Neural progenitor cell (in vitro differentiated cells): Measurements from ENCODE around the gene H1-8. TPM values are rescaled to one million over a fixed set of nuclear protein-coding genes. Genes with fewer than 3 reads are reported as not detected.

Experiments
- DNase-seq: peaks from one replicate; pipeline ENCODE4 v3.0.0-alpha.2; 2016; ENCODE audit warnings: low spot score
- H2AFZ ChIP-seq: fragments of 200-600 bp; sonication (generic); replicated peaks from 2 replicates; pipeline ENCODE4 v1.6.1; 2016; ENCODE audit warnings: antibody characterized with exemption
- H3F3A ChIP-seq: fragments of 200-600 bp; sonication (generic); 2 replicates; pipeline ENCODE4 v1.6.1; 2016; ENCODE audit warnings: antibody characterized with exemption, low read depth
- H3K27ac ChIP-seq: fragments of 200-600 bp; sonication (generic); 2 replicates; pipeline ENCODE4 v1.5.1; 2016; ENCODE audit warnings: mild to moderate bottlenecking
- H3K27me3 ChIP-seq: fragments of 200-600 bp; sonication (generic); 2 replicates; pipeline ENCODE4 v1.6.1; 2016; ENCODE audit warnings: mild to moderate bottlenecking, moderate library complexity
- H3K36me3 ChIP-seq: fragments of 200-600 bp; sonication (generic); 2 replicates; pipeline ENCODE4 v1.5.1; 2016
- H3K4me1 ChIP-seq: fragments of 200-600 bp; sonication (generic); 2 replicates; pipeline ENCODE4 v1.6.1; 2016; ENCODE audit warnings: mixed run types
- H3K4me2 ChIP-seq: fragments of 200-600 bp; sonication (generic); 2 replicates; pipeline ENCODE4 v1.6.1; 2016
- H3K4me3 ChIP-seq: fragments of 200-600 bp; sonication (generic); 2 replicates; pipeline ENCODE4 v1.5.1; 2016
- H3K79me2 ChIP-seq: fragments of 200-600 bp; sonication (generic); 2 replicates; pipeline ENCODE4 v1.6.1; 2016; ENCODE audit warnings: low read depth
- H3K9ac ChIP-seq: fragments of 200-600 bp; sonication (generic); 2 replicates; pipeline ENCODE4 v1.6.1; 2016
- H3K9me3 ChIP-seq: fragments of 200-600 bp; sonication (generic); 2 replicates; pipeline ENCODE4 v1.5.1; 2016; ENCODE audit warnings: low read depth
- H4K20me1 ChIP-seq: fragments of 200-600 bp; sonication (generic); 2 replicates; pipeline ENCODE4 v1.6.1; 2016; ENCODE audit warnings: low read depth
- H3K27ac Mint-ChIP-seq: 3 replicates; pipeline ENCODE4 v1.8.0; 2021; ENCODE audit warnings: mixed read lengths
- H3K27me3 Mint-ChIP-seq: 2 replicates; pipeline ENCODE4 v1.8.0; 2022; ENCODE audit warnings: low read depth, mild to moderate bottlenecking, inconsistent platforms, moderate library complexity, mixed read lengths; ENCODE audit not compliant: insufficient read depth
- H3K36me3 Mint-ChIP-seq: 3 replicates; pipeline ENCODE4 v1.8.0; 2021; ENCODE audit warnings: mixed read lengths
- H3K4me1 Mint-ChIP-seq: 3 replicates; pipeline ENCODE4 v1.8.0; 2021; ENCODE audit warnings: mixed read lengths
- H3K4me3 Mint-ChIP-seq: 3 replicates; pipeline ENCODE4 v1.8.0; 2021; ENCODE audit warnings: mild to moderate bottlenecking, moderate library complexity, mixed read lengths
- H3K9me3 Mint-ChIP-seq: 3 replicates; pipeline ENCODE4 v1.8.0; 2020; ENCODE audit warnings: mixed read lengths
- CTCF ChIP-seq: fragments of 200-600 bp; sonication (generic); IDR thresholded peaks from 2 replicates; pipeline ENCODE4 v1.5.1; 2017; ENCODE audit warnings: antibody characterized with exemption, mild to moderate bottlenecking
- EZH2 ChIP-seq: fragments of 200-600 bp; sonication (generic); IDR thresholded peaks from 2 replicates; pipeline ENCODE4 v1.6.1; 2017; ENCODE audit warnings: antibody characterized with exemption, mild to moderate bottlenecking, moderate library complexity
- EZH2phosphoT487 ChIP-seq: fragments of 200-600 bp; sonication (generic); IDR thresholded peaks from 2 replicates; pipeline ENCODE4 v1.6.1; 2017; ENCODE audit warnings: antibody characterized with exemption
- total RNA-seq: library from RNA; depleted of rRNA; stranded (reverse); fragments of >200 nt; gene quantifications from 2 replicates; pipeline ENCODE4 v1.2.3, GENCODE V29; 2015; ENCODE audit warnings: low replicate concordance

The H1-8 gene
- total RNA-seq, 1 donor from 2014 or later, result not detected

GRCh38 chr3:129592381-129593131, 49.6 kb downstream of the H1-8 start:
- Histone ChIP-seq H3K27ac (no peak overlapping the region), H3K79me2 (no peaks in the 10 kb centered on the region)

DNA sequence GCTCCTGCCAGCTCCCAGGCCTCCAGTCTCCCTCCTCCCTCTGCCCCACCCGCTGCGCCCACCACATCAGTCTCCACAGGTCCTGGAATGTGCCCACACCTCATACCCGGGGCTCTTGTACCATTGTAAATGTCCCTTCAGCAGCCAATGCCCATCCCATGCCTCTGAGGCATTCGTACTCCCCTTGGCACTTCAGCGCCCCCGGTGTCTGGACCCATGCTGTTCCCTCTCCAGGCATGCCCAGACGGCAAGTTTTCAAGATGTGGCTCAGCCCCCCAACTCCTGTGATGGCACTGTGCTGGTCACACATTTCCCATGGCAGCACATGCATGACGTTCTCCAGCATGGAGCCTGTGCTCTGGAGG, 50.2 kb downstream of the H1-8 start:
- Mint-ChIP-seq H3K36me3 (no peaks in the 10 kb centered on the region), H3K27me3 (peaks cover 13% of the 10 kb centered on the region), H3K27ac (peak overlapping the region; percentile 86), H3K4me1 (peaks cover 74% of the 10 kb centered on the region), H3K9me3 (no peaks in the 10 kb centered on the region), H3K4me3 (peak overlapping the region; percentile 69)
- H3K9me3 ChIP-seq, result no peaks in the 10 kb centered on the region
- DNase-seq, result no peak
- H3K79me2 ChIP-seq, result no peaks in the 10 kb centered on the region
- H3K4me3 ChIP-seq, result no peak overlapping the region
- H3K27me3 ChIP-seq, result no peaks in the 10 kb centered on the region
- no peaks in the 10 kb centered on the region for H3K36me3 ChIP-seq
- peak overlapping the region; percentile 10 for H2AFZ ChIP-seq
- H3K9ac ChIP-seq, result no peak overlapping the region
- H3K4me2 ChIP-seq, result peak overlapping the region; percentile 71
- peaks cover 51% of the 10 kb centered on the region for H3K4me1 ChIP-seq
- TF ChIP-seq EZH2phosphoT487 (no peak), EZH2 (no peak), CTCF (no peak)
- H3F3A ChIP-seq, result peaks cover 52% of the 10 kb centered on the region
- no peak overlapping the region for H3K27ac ChIP-seq
- peaks cover 6% of the 10 kb centered on the region for H4K20me1 ChIP-seq

More at GRCh38 chr3:129592381-129593131, 49.6 kb downstream of the H1-8 start:
- H3F3A ChIP-seq, result peaks cover 45% of the 10 kb centered on the region
- peaks cover 44% of the 10 kb centered on the region for H3K4me1 ChIP-seq
- H3K27ac Mint-ChIP-seq, result peak overlapping the region; percentile 86
- no peak overlapping the region for H3K9ac ChIP-seq
- TF ChIP-seq CTCF, result no peak
- no peak for TF ChIP-seq EZH2phosphoT487
- no peak for TF ChIP-seq EZH2
- peak overlapping the region; percentile 10 for H2AFZ ChIP-seq
- no peaks in the 10 kb centered on the region for H3K27me3 ChIP-seq
- peaks cover 13% of the 10 kb centered on the region for H3K27me3 Mint-ChIP-seq
- H4K20me1 ChIP-seq, result peaks cover 5% of the 10 kb centered on the region
- no peaks in the 10 kb centered on the region for H3K9me3 Mint-ChIP-seq
- peak overlapping the region; percentile 69 for H3K4me3 Mint-ChIP-seq
- H3K36me3 Mint-ChIP-seq, result no peaks in the 10 kb centered on the region
- H3K9me3 ChIP-seq, result no peaks in the 10 kb centered on the region
- H3K4me3 ChIP-seq, result peak overlapping the region; percentile 32
- H3K4me2 ChIP-seq, result peak overlapping the region; percentile 71
- peak; percentile 62 for DNase-seq
- peaks cover 72% of the 10 kb centered on the region for H3K4me1 Mint-ChIP-seq
- H3K36me3 ChIP-seq, result no peaks in the 10 kb centered on the region

DNA sequence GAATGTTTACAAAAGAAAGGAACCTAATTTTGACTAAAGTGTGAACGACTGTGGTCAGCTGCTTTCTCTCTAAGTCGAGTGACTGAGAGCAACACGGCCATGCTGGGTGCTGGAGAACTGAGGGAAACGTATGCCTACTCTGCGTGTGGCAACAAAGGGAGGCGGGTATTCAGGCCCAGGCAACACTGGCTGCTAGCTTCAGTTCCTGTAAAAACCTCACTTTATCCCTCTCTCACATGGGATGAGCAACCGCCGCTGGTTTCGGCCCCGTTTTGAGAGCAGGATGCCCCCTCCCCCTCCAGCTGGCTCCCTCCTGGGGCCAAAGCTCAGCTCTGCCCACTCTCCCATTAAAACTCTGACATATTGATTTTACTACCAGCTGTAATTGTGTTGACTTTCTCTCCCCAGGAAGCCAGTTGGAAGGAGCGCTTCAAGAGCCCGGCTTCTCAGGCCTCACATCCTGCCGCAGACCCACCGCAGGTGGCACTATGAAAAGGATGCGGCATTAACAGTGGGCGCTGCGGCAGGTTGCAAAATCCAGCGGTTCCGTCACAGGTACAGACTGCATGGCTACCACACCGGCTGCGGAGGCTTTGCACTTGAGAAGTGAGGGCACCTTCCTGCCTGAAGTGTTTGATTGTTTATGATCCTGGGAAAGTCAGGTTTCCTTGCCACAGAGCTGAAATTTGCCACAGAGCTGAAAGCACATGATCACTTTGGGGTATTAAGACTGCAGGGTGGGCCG, 50.8 kb downstream of the H1-8 start:
- peak; percentile 52 for DNase-seq

More for the DNA sequence above, 50.8 kb downstream of the H1-8 start:
- Mint-ChIP-seq H3K36me3 (no peaks in the 10 kb centered on the region), H3K4me3 (peak overlapping the region; percentile 69), H3K27me3 (peaks cover 15% of the 10 kb centered on the region), H3K27ac (peak overlapping the region; percentile 86), H3K4me1 (peaks cover 78% of the 10 kb centered on the region), H3K9me3 (no peaks in the 10 kb centered on the region)
- no peak overlapping the region for H3K4me3 ChIP-seq
- H3K36me3 ChIP-seq, result no peaks in the 10 kb centered on the region
- H4K20me1 ChIP-seq, result peaks cover 6% of the 10 kb centered on the region
- peak overlapping the region; percentile 64 for H3K4me2 ChIP-seq
- H3F3A ChIP-seq, result peaks cover 57% of the 10 kb centered on the region
- no peak overlapping the region for H3K9ac ChIP-seq
- no peak overlapping the region for H3K27ac ChIP-seq
- no peaks in the 10 kb centered on the region for H3K27me3 ChIP-seq
- H2AFZ ChIP-seq, result no peak overlapping the region
- H3K79me2 ChIP-seq, result no peaks in the 10 kb centered on the region
- TF ChIP-seq EZH2phosphoT487 (no peak), EZH2 (no peak), CTCF (no peak)
- H3K9me3 ChIP-seq, result no peaks in the 10 kb centered on the region
- peaks cover 52% of the 10 kb centered on the region for H3K4me1 ChIP-seq
